IPS-15b (cell line): ENCODE data around the gene MIF4GD.

ENCODE experiments used
- H3K27me3 ChIP-seq: one replicate; pipeline ENCODE4 v1.6.1; 2013; ENCODE audit warnings: low read length; ENCODE audit not compliant: control insufficient read depth, insufficient read depth
- H3K36me3 ChIP-seq: one replicate; pipeline ENCODE4 v1.6.1; 2013; ENCODE audit warnings: low read length; ENCODE audit not compliant: control insufficient read depth, insufficient read depth
- H3K4me1 ChIP-seq: one replicate; pipeline ENCODE4 v1.6.1; 2013; ENCODE audit warnings: mild to moderate bottlenecking, low read length; ENCODE audit not compliant: control insufficient read depth, insufficient read depth
- H3K4me3 ChIP-seq: one replicate; pipeline ENCODE4 v1.5.1; 2013; ENCODE audit warnings: low read depth, low read length
- H3K9ac ChIP-seq: one replicate; pipeline ENCODE4 v1.6.1; 2013; ENCODE audit warnings: low read depth, mild to moderate bottlenecking, low read length
- H3K9me3 ChIP-seq: one replicate; pipeline ENCODE4 v1.6.1; 2013; ENCODE audit warnings: mild to moderate bottlenecking, low read length; ENCODE audit not compliant: control insufficient read depth, insufficient read depth

Gene MIF4GD

GRCh38 chr17:75270966-75271232, at the start of gene MIF4GD:
MIF4GD (minus strand) TSS chr17:75271231; CDS start chr17:75270195, 1,036 bp downstream.
- no peaks in the 10 kb centered on the region for H3K9me3 ChIP-seq
- peak within 1 kb of the TSS; percentile 66 for H3K9ac ChIP-seq
- H3K36me3 ChIP-seq, result peaks cover 20% of the 10 kb centered on the region
- peak within 1 kb of the TSS; percentile 90 for H3K4me3 ChIP-seq
- peaks cover 8% of the 10 kb centered on the region for H3K4me1 ChIP-seq
- no peaks in the 10 kb centered on the region for H3K27me3 ChIP-seq

- Histone ChIP-seq H3K36me3 (peaks cover 19% of the 10 kb centered on the region), H3K9me3 (no peaks in the 10 kb centered on the region), H3K4me3 (no peak overlapping the region), H3K9ac (no peak overlapping the region), H3K27me3 (no peaks in the 10 kb centered on the region), H3K4me1 (peaks cover 6% of the 10 kb centered on the region)
These were observed 49.1 kb upstream of the MIF4GD start for GRCh38 chr17:75319904-75320691.

- peaks cover 19% of the 10 kb centered on the region for H3K36me3 ChIP-seq
- H3K27me3 ChIP-seq, result no peaks in the 10 kb centered on the region
- H3K9ac ChIP-seq, result no peak overlapping the region
- no peaks in the 10 kb centered on the region for H3K9me3 ChIP-seq
- peaks cover 6% of the 10 kb centered on the region for H3K4me1 ChIP-seq
- no peak overlapping the region for H3K4me3 ChIP-seq
These were observed 47.7 kb upstream of the MIF4GD start for GRCh38 chr17:75318615-75319222.

- Histone ChIP-seq H3K27me3 (no peaks in the 10 kb centered on the region), H3K9ac (no peak overlapping the region), H3K4me3 (no peak overlapping the region), H3K36me3 (peaks cover 19% of the 10 kb centered on the region), H3K4me1 (peaks cover 6% of the 10 kb centered on the region), H3K9me3 (no peaks in the 10 kb centered on the region)
These were observed 47.2 kb upstream of the MIF4GD start for GRCh38 chr17:75318211-75318610.

- Histone ChIP-seq H3K4me1 (peaks cover 6% of the 10 kb centered on the region), H3K9ac (no peak overlapping the region)
These were observed 46.6 kb upstream of the MIF4GD start for GRCh38 chr17:75317671-75318070.

GRCh38 chr17:75316253-75316652, 45.2 kb upstream of the MIF4GD start:
- Histone ChIP-seq H3K9ac (no peak overlapping the region), H3K4me3 (no peak overlapping the region), H3K4me1 (peaks cover 6% of the 10 kb centered on the region), H3K9me3 (no peaks in the 10 kb centered on the region), H3K36me3 (peaks cover 14% of the 10 kb centered on the region), H3K27me3 (no peaks in the 10 kb centered on the region)

More at GRCh38 chr17:75317671-75318070, 46.6 kb upstream of the MIF4GD start:
- H3K27me3 ChIP-seq, result no peaks in the 10 kb centered on the region
- no peaks in the 10 kb centered on the region for H3K9me3 ChIP-seq
- peaks cover 19% of the 10 kb centered on the region for H3K36me3 ChIP-seq
- H3K4me3 ChIP-seq, result no peak overlapping the region

GRCh38 chr17:75315541-75316243, 44.7 kb upstream of the MIF4GD start:
- peaks cover 6% of the 10 kb centered on the region for H3K4me1 ChIP-seq
- H3K9me3 ChIP-seq, result no peaks in the 10 kb centered on the region
- H3K36me3 ChIP-seq, result peaks cover 11% of the 10 kb centered on the region
- H3K27me3 ChIP-seq, result no peaks in the 10 kb centered on the region
- no peak overlapping the region for H3K9ac ChIP-seq
- H3K4me3 ChIP-seq, result no peak overlapping the region

- H3K9me3 ChIP-seq, result no peaks in the 10 kb centered on the region
- H3K36me3 ChIP-seq, result peaks cover 4% of the 10 kb centered on the region
- no peak overlapping the region for H3K4me3 ChIP-seq
- peaks cover 6% of the 10 kb centered on the region for H3K4me1 ChIP-seq
- no peak overlapping the region for H3K9ac ChIP-seq
- no peaks in the 10 kb centered on the region for H3K27me3 ChIP-seq
These were observed 43.0 kb upstream of the MIF4GD start for GRCh38 chr17:75313941-75314551.

- Histone ChIP-seq H3K9ac (peak overlapping the region; percentile 3), H3K4me1 (no peaks in the 10 kb centered on the region), H3K27me3 (no peaks in the 10 kb centered on the region), H3K36me3 (no peaks in the 10 kb centered on the region), H3K9me3 (no peaks in the 10 kb centered on the region), H3K4me3 (no peak overlapping the region)
These were observed 38.0 kb upstream of the MIF4GD start for GRCh38 chr17:75308732-75309629.

- Histone ChIP-seq H3K4me1 (no peaks in the 10 kb centered on the region), H3K9ac (no peak overlapping the region), H3K9me3 (no peaks in the 10 kb centered on the region), H3K27me3 (no peaks in the 10 kb centered on the region), H3K36me3 (no peaks in the 10 kb centered on the region), H3K4me3 (no peak overlapping the region)
These were observed 37.1 kb upstream of the MIF4GD start for GRCh38 chr17:75307957-75308731.
